GM23338 (cell line): ENCODE measurements around the gene LARGE1. TPM values are rescaled to one million over a fixed set of nuclear protein-coding genes. Genes with fewer than 3 reads are reported as not detected.

Experiments used
- ATAC-seq: fragments of 200-7000 bp; cut with Tn5 transposase; 3 replicates; pipeline ENCODE4 v1.9.1; 2020
- DNase-seq: peaks from one replicate; pipeline ENCODE4 v3.0.0-alpha.2; 2015; ENCODE audit warnings: low spot score
- H2AFZ ChIP-seq: fragments of 200-600 bp; sonication (generic); 2 replicates; pipeline ENCODE4 v1.8.0; 2016; ENCODE audit warnings: antibody characterized with exemption, mild to moderate bottlenecking, moderate library complexity
- H3F3A ChIP-seq: fragments of 200-600 bp; sonication (generic); replicated peaks from 2 replicates; pipeline ENCODE4 v1.8.0; 2017; ENCODE audit warnings: antibody characterized with exemption, mixed run types, low read depth
- H3K27ac ChIP-seq: fragments of 200-600 bp; sonication (generic); 2 replicates; pipeline ENCODE4 v1.6.1; 2016; ENCODE audit warnings: low read depth
- H3K27me3 ChIP-seq: fragments of 200-600 bp; sonication (generic); 2 replicates; pipeline ENCODE4 v1.8.0; 2016; ENCODE audit warnings: mild to moderate bottlenecking, mixed run types, moderate library complexity; ENCODE audit not compliant: insufficient read depth
- H3K36me3 ChIP-seq: fragments of 200-600 bp; sonication (generic); 2 replicates; pipeline ENCODE4 v1.8.0; 2016; ENCODE audit warnings: mild to moderate bottlenecking; ENCODE audit not compliant: insufficient read depth
- H3K4me1 ChIP-seq: fragments of 200-600 bp; sonication (generic); 2 replicates; pipeline ENCODE4 v1.8.0; 2016; ENCODE audit warnings: mild to moderate bottlenecking, moderate library complexity; ENCODE audit not compliant: insufficient read depth
- H3K4me2 ChIP-seq: fragments of 200-600 bp; sonication (generic); 2 replicates; pipeline ENCODE4 v1.7.1; 2017; ENCODE audit warnings: mixed run types
- H3K4me3 ChIP-seq: fragments of 200-600 bp; sonication (generic); 2 replicates; pipeline ENCODE4 v1.6.1; 2016; ENCODE audit warnings: mixed run types
- H3K79me2 ChIP-seq: fragments of 200-600 bp; sonication (generic); replicated peaks from 2 replicates; pipeline ENCODE4 v1.8.0; 2017; ENCODE audit warnings: mild to moderate bottlenecking; ENCODE audit not compliant: insufficient read depth
- H3K9me2 ChIP-seq: fragments of 200-600 bp; sonication (generic); 2 replicates; pipeline ENCODE4 v1.8.0; 2017; ENCODE audit not compliant: insufficient read depth
- H4K20me1 ChIP-seq: fragments of 200-600 bp; sonication (generic); replicated peaks from 2 replicates; pipeline ENCODE4 v1.8.0; 2017; ENCODE audit warnings: mild to moderate bottlenecking; ENCODE audit not compliant: insufficient read depth
- H3K27ac Mint-ChIP-seq: 2 replicates; pipeline ENCODE4 v1.8.0; 2020; ENCODE audit warnings: inconsistent platforms, mild to moderate bottlenecking, moderate library complexity, mixed read lengths
- H3K27me3 Mint-ChIP-seq: 3 replicates; pipeline ENCODE4 v1.8.0; 2022; ENCODE audit warnings: low read depth, mild to moderate bottlenecking, moderate library complexity, mixed read lengths, inconsistent platforms; ENCODE audit not compliant: insufficient read depth, poor library complexity
- H3K36me3 Mint-ChIP-seq: 3 replicates; pipeline ENCODE4 v1.8.0; 2021; ENCODE audit warnings: low read depth, mild to moderate bottlenecking, inconsistent platforms, moderate library complexity, mixed read lengths
- H3K4me1 Mint-ChIP-seq: 3 replicates; pipeline ENCODE4 v1.8.0; 2020; ENCODE audit warnings: mild to moderate bottlenecking, inconsistent platforms, mixed read lengths
- H3K4me3 Mint-ChIP-seq: 3 replicates; pipeline ENCODE4 v1.8.0; 2021; ENCODE audit warnings: moderate library complexity, mild to moderate bottlenecking, inconsistent platforms, mixed read lengths
- H3K9me3 Mint-ChIP-seq: 3 replicates; pipeline ENCODE4 v1.8.0; 2020; ENCODE audit warnings: moderate library complexity, mild to moderate bottlenecking, inconsistent platforms, mixed read lengths
- CTCF ChIP-seq, 2 experiments: fragments of 200-600 bp in 1 of 2; sonication (generic) in 1 of 2; conservative IDR thresholded peaks; 2 replicates each; pipeline versions ENCODE4 v1.5.1 to v1.6.1; 2016 to 2017; ENCODE audit warnings: antibody characterized with exemption in 2 of 2, low read depth in 2 of 2, mild to moderate bottlenecking in 2 of 2, moderate library complexity in 1 of 2
- JUNB ChIP-seq: IDR thresholded peaks from one replicate; pipeline ENCODE4 v1.6.1; 2016; ENCODE audit warnings: antibody characterized with exemption; ENCODE audit not compliant: unreplicated experiment
- NANOG ChIP-seq: IDR thresholded peaks from 2 replicates; pipeline ENCODE4 v1.6.1; 2016; ENCODE audit warnings: antibody characterized with exemption, borderline replicate concordance
- POLR2AphosphoS5 ChIP-seq: IDR thresholded peaks from 2 replicates; pipeline ENCODE4 v1.6.1; 2016; ENCODE audit warnings: antibody characterized with exemption, low read depth
- REST ChIP-seq: IDR thresholded peaks from one replicate; pipeline ENCODE4 v1.6.1; 2018; ENCODE audit warnings: antibody characterized with exemption; ENCODE audit not compliant: unreplicated experiment
- STAT1 ChIP-seq: IDR thresholded peaks from one replicate; pipeline ENCODE4 v1.6.1; 2016; ENCODE audit warnings: antibody characterized with exemption; ENCODE audit not compliant: unreplicated experiment
- polyA plus RNA-seq: library from polyadenylated mRNA; unstranded; fragments of >200 nt; fragmentation: Nextera tagmentation; extraction: Ambion mirVana; gene quantifications from 2 replicates; pipeline ENCODE4 v1.2.1, GENCODE V29; 2016
- total RNA-seq: library from RNA; depleted of rRNA; stranded (reverse); fragments of >200 nt; shearing (Covaris generic); gene quantifications from 2 replicates; pipeline ENCODE4 v1.2.3, GENCODE V29; 2014
- TF ChIP-seq, protein P1 (sequence below): fragments of 250-450 bp; sonication (Bioruptor Pico); IDR thresholded peaks from 2 replicates; pipeline ENCODE4 v1.5.0; 2020; ENCODE audit warnings: mild to moderate bottlenecking, moderate library complexity
- TF ChIP-seq, protein P2 (sequence below): IDR thresholded peaks from 2 replicates; pipeline ENCODE4 v1.6.1; 2016; ENCODE audit warnings: antibody characterized with exemption

The LARGE1 gene
- total and polyA plus RNA-seq, 2 experiments from 2014 or later: 12.8 to 75.6 TPM

DNA sequence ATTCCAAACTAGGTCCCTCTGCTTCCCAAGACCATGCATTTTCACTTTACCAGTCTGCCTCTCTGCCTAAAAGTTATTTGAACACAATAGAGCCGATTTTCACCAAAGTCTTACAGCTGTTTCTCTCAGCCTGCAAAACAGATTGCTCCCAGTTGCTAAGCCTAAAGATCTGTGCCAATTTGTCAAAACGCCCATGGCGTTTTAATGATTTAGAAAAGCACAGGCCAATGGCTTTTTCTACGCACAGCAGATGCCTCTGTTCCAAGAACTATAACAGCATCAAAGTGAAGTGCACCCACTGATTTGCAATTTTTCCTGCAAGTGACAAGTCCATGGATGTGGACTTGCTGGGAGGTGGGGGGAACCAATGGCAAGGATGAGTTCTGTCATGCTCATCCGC, 688.2 kb downstream of the LARGE1 start:
- peaks cover 21% of the 10 kb centered on the region; the same call in 1 of the 2 replicates for H3K36me3 ChIP-seq

More for the DNA sequence above, 688.2 kb downstream of the LARGE1 start:
- Histone ChIP-seq H3K4me2 (no peak overlapping the region), H3K27me3 (no peaks in the 10 kb centered on the region; the same call in 1 of the 2 replicates), H4K20me1 (no peaks in the 10 kb centered on the region), H3K4me1 (no peaks in the 10 kb centered on the region), H3F3A (no peaks in the 10 kb centered on the region), H3K79me2 (no peaks in the 10 kb centered on the region), H3K27ac (no peak overlapping the region), H3K9me2 (peaks cover 20% of the 10 kb centered on the region), H3K4me3 (no peak overlapping the region), H2AFZ (no peak overlapping the region)
- peaks cover 58% of the 10 kb centered on the region for H3K9me3 Mint-ChIP-seq
- ATAC-seq (no peak), DNase-seq (no peak)
- no peaks in the 10 kb centered on the region for H3K27me3 Mint-ChIP-seq
- no peaks in the 10 kb centered on the region for H3K4me1 Mint-ChIP-seq
- no peak overlapping the region for H3K27ac Mint-ChIP-seq
- peaks cover 28% of the 10 kb centered on the region; the same call in 2 of the 3 replicates for H3K36me3 Mint-ChIP-seq
- H3K4me3 Mint-ChIP-seq: no peak overlapping the region
- TF ChIP-seq, protein P1, sequence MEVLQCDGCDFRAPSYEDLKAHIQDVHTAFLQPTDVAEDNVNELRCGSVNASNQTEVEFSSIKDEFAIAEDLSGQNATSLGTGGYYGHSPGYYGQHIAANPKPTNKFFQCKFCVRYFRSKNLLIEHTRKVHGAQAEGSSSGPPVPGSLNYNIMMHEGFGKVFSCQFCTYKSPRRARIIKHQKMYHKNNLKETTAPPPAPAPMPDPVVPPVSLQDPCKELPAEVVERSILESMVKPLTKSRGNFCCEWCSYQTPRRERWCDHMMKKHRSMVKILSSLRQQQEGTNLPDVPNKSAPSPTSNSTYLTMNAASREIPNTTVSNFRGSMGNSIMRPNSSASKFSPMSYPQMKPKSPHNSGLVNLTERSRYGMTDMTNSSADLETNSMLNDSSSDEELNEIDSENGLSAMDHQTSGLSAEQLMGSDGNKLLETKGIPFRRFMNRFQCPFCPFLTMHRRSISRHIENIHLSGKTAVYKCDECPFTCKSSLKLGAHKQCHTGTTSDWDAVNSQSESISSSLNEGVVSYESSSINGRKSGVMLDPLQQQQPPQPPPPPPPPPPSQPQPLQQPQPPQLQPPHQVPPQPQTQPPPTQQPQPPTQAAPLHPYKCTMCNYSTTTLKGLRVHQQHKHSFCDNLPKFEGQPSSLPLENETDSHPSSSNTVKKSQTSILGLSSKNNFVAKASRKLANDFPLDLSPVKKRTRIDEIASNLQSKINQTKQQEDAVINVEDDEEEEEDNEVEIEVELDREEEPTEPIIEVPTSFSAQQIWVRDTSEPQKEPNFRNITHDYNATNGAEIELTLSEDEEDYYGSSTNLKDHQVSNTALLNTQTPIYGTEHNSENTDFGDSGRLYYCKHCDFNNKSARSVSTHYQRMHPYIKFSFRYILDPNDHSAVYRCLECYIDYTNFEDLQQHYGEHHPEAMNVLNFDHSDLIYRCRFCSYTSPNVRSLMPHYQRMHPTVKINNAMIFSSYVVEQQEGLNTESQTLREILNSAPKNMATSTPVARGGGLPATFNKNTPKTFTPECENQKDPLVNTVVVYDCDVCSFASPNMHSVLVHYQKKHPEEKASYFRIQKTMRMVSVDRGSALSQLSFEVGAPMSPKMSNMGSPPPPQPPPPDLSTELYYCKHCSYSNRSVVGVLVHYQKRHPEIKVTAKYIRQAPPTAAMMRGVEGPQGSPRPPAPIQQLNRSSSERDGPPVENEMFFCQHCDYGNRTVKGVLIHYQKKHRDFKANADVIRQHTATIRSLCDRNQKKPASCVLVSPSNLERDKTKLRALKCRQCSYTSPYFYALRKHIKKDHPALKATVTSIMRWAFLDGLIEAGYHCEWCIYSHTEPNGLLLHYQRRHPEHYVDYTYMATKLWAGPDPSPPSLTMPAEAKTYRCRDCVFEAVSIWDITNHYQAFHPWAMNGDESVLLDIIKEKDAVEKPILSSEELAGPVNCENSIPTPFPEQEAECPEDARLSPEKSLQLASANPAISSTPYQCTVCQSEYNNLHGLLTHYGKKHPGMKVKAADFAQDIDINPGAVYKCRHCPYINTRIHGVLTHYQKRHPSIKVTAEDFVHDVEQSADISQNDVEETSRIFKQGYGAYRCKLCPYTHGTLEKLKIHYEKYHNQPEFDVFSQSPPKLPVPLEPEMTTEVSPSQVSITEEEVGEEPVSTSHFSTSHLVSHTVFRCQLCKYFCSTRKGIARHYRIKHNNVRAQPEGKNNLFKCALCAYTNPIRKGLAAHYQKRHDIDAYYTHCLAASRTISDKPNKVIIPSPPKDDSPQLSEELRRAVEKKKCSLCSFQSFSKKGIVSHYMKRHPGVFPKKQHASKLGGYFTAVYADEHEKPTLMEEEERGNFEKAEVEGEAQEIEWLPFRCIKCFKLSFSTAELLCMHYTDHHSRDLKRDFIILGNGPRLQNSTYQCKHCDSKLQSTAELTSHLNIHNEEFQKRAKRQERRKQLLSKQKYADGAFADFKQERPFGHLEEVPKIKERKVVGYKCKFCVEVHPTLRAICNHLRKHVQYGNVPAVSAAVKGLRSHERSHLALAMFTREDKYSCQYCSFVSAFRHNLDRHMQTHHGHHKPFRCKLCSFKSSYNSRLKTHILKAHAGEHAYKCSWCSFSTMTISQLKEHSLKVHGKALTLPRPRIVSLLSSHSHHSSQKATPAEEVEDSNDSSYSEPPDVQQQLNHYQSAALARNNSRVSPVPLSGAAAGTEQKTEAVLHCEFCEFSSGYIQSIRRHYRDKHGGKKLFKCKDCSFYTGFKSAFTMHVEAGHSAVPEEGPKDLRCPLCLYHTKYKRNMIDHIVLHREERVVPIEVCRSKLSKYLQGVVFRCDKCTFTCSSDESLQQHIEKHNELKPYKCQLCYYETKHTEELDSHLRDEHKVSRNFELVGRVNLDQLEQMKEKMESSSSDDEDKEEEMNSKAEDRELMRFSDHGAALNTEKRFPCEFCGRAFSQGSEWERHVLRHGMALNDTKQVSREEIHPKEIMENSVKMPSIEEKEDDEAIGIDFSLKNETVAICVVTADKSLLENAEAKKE (CRISPR knock-in tag): no peak
- TF ChIP-seq JUNB: no peak
- no peak for TF ChIP-seq POLR2AphosphoS5
- TF ChIP-seq STAT1: no peak
- TF ChIP-seq, protein P2, sequence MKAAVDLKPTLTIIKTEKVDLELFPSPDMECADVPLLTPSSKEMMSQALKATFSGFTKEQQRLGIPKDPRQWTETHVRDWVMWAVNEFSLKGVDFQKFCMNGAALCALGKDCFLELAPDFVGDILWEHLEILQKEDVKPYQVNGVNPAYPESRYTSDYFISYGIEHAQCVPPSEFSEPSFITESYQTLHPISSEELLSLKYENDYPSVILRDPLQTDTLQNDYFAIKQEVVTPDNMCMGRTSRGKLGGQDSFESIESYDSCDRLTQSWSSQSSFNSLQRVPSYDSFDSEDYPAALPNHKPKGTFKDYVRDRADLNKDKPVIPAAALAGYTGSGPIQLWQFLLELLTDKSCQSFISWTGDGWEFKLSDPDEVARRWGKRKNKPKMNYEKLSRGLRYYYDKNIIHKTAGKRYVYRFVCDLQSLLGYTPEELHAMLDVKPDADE: no peak
- TF ChIP-seq CTCF (conservative IDR thresholded peaks at IDR 0.05; ENCODE audit: low read depth in 2 of 2): no peak
- no peak for TF ChIP-seq REST
- no peak for TF ChIP-seq NANOG
